Inflammatory macrophage (primary cell): ENCODE data around the gene SIK2.

Experiments
- DNase-seq, 2 donors: peaks; one replicate each; pipeline ENCODE4 v3.0.0-alpha.2; 2020 to 2022
- total RNA-seq, 18 experiments: gene quantifications; one replicate each; lab custom pipeline; 2026; ENCODE audit warnings: mixed read lengths in 6 of 18, inconsistent platforms in 2 of 18; lab: John Stamatoyannopoulos, UW

SIK2 gene
- 21.0 to 77.6 (median 46.8) reads per million in 18 experiments for total RNA-seq

DNA sequence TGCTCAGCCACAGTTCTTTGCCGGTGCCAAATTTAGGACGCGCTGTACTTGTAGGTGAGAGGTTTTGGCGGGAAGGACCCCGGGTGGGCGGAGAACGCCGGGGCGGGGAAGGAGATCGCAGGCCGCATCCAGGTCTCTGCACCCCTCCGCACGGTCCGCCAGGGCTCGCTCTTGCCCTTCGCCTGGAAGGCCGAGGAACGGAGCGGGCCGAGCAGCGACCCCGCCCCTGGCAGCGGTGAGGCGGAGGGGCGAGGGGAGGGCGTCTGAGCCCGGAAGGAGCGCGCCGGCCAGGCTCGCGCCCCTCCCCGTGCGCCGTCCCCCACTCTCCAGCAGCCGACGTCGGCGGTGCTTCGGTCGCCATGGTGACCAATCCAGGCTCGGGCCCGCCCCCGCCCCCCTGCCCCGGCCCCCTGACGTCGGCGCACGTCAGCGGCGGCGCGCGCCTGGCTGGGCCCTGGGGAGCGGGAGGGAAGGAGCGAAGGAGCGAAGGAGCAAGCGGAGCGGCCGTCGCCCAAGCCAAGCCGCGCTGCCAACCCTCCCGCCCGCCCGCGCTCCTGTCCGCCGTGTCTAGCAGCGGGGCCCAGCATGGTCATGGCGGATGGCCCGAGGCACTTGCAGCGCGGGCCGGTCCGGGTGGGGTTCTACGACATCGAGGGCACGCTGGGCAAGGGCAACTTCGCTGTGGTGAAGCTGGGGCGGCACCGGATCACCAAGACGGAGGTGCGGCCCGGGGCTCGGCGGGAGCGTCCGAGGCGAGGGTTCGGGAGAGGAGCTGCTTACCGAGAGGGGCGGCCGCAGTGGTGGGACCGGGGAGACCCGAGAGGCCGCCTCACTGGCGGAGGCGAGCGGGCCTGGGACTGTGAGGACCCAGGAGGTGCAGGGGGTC, at the start of gene SIK2:
Gene SIK2 (plus strand): TSS at position 471 of the 886 bp plus-strand sequence. CDS start 115 bp downstream, at position 586.
- DNase-seq: peak; percentile 80 to 83

DNA sequence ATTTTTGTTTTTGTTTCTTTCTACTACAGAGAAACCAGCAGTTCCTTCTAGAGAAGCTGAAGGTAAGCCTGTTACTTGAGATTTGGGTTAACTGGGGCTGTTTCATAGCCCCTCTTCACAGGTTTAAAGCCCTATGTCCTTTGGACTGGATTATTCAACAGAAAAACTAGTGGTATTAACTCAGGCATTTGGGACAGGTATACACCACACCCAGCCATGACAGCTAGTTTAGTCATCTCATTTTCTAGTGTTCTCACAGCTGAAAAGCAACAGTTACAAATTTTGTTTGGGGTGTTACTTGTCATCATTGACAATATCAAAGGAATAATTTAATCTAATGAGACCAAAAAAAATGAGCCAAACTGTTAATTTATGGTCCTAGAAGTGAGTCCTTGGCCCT, 47.7 kb upstream of the SIK2 start:
- no peak for DNase-seq

DNA sequence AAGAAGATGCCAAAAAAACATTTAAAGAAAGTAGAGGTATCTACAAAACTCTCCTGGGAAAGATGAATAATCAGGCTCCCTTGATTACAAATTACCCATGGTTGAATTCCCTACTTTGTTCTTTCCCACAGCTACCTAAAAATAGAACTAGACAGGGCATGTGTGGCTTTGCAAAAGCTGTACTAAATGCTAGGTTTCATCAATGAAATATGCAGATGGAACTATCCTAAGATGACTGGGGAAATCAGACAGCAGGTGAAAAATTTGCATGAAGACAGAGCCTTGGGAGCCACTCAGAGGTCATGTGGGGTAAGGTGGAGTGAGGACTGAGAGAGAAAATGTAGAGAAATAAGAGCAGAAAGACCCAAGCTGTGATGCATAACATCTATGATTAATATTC, 47.0 kb upstream of the SIK2 start:
- DNase-seq: no peak

DNA sequence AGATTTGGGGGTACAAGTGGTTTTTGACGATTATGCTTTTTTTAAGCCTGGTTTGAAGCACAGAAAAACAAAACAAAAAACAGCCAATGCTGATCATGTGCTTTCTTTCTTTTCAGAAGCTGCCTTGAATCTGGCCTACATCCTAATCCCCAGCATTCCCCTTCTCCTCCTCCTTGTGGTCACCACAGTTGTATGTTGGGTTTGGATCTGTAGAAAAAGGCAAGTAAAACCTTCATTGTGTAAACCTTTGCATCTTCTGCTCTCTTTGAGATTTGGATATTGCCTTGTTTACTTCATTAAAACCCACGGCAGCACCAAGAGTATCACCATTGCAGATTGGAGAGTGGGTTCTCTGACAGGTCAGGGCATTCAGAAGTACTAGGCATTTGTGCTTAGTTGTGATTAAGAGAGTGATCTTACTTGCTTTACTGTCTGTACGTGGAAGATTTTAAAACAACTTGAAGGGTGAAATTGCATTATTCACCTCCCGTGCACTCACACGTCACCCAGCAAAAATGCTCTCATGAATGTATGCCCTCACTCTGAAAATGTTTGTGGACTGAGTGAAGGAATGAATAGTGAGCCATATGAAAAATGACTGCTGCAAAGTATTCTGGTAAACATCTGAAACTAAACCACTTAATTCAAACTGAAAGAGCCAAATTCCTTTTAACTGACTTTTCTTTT, 44.7 kb upstream of the SIK2 start:
- DNase-seq: no peak

DNA sequence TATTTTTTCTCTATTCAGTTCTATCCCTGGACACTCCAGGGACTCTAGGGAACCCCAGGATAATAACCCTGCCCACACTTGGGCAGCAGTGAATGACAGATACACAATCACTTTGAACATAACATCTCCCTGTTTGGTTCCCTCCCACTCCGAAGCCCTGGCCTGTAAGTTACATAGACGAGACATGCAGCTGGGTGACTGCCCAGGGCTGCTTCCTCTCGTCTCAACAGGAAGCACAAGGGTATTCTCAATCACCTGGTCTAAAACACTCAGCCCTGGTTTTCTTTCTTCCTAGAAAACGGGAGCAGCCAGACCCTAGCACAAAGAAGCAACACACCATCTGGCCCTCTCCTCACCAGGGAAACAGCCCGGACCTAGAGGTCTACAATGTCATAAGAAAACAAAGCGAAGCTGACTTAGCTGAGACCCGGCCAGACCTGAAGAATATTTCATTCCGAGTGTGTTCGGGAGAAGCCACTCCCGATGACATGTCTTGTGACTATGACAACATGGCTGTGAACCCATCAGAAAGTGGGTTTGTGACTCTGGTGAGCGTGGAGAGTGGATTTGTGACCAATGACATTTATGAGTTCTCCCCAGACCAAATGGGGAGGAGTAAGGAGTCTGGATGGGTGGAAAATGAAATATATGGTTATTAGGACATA, 42.3 kb upstream of the SIK2 start:
- DNase-seq: no peak

DNA sequence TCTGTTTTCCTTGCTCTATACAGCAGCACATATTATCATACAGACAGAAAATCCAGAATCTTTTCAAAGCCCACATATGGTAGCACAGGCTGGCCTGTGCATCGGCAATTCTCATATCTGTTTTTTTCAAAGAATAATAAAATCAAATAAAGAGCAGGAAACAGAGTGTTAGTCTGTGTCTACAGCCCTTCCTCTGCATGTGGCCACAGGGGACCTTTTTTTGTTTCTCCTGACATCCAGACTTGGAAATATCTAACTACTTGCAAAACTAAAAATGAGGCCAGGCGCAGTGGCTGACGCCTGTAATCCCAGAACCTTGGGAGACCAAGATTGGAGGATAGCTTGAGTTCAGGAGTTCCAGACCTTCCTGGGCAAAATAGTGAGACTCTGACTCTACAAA, 41.4 kb upstream of the SIK2 start:
- no peak for DNase-seq

DNA sequence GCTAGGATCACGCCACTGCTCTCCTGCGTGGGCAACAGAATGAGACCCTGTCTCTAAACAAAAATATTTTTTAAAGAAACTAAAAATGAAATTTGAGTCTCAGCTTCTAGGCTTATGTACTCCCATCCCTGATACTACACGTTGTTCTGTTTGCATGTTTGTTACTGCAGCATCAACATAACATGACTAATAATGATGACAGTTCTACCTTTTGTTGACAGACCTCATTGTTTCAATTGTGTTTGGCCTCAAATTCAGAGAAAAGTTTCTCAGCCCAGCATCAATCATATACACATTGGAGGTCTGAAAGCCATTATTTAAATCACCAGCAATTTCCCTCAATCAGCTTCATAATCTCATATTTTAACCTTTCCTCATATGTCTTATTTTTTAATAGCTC, 40.9 kb upstream of the SIK2 start:
- no peak for DNase-seq

DNA sequence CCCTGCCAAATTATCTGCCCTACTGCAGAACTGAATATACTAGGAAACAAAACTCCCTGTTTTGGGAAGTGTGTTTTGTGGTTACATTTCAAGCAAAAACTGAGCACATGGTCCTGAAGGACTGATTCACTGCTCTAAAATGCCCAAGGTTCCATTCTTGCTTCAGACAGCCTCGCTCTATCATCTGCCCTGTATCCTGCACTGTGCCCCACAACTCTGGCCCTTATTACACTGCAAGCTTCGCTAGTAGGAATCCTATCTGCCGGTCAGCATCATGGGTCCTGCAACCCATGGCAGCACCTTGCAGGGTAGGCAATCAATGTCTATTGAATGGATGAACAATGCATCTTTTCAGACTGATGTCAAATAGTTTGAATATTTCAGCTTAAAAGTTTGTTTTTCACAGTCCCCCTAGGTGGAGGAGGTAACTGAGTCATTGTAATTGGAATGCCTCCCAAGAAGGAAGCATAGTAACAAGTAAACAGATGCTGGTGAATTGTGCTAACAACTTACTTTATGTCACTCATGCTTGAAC, 40.4 kb upstream of the SIK2 start:
- DNase-seq: peak in 1 of 2 donors; percentile 16

DNA sequence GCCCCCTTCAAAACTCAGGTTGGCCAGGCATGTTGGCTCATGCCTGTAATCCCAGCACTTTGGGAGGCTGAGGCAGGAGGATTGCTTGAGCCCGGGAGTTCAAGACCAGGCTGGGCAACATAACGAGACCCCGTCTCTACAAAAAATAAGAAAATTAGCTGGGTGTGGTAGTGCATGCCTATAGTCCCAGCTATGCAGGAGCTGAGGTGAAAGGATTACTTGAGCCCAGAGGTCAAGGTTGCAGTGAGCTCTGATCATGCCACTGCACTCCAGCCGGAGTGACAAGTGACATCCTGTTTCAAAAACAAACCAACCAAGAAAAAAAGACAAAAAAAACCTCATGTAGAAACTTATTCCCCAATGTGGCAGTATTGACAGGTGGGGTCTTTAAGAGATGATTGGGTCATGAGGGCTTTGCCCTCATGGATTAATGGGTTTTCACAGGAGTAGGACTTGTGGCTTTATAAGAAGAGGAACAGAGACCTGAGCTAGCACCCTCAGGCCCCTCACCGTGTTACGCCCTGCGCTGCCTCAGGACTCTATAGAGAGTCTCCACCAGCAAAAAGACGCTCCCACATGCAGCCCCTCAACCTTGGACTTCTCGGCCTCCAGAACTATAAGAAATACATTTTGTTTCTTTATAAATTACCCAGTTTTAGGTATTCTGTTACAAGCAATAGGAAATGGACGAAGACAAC, 39.4 kb upstream of the SIK2 start:
- DNase-seq: no peak

DNA sequence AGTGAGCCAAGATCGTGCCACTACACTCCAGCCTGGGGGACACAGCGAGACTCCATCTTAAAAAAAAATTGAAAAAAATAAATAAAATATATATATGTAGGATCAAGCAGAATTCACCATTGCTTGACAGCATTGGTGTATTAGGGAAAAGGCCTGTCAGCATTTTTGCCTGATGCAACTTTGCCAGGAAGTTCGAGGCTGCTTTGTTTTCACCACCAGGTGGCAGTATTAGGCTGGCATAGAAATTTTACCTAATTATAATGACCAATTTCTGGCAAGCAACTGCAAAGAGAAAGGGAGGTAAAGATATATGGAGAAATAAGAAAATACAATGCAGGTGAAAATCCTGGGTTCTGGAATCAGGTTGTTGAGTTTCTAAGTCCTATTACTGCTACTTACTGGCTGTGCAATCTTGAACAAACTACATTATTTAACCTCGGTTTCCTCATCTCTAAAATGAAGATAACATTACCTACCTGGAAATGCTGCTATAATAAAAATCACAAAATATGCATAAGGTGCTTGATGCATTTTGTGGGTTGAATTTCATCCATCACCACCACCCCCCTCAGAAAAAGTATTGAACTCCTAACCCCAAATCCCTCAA, 37.0 kb upstream of the SIK2 start:
- peak; percentile 86 for DNase-seq

DNA sequence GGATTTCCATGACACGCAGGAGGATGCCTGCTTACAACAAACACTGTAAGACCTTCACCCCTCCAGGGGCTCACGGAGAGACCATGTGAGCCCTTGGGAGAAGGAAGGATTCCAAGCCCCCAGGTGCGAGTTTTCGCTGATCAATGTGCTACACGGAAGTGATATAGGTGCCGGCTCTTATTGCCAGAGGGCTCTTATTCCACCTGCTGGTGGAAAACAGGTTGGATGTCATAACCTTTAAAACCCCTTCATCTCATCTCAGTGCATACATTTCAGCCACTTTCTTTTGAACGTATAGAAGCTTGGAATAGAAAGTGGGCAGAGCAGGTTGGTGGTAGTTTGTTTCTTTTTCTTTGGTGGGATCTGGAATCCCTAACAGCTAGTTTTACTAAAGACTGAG, 35.9 kb upstream of the SIK2 start:
- no peak for DNase-seq

DNA sequence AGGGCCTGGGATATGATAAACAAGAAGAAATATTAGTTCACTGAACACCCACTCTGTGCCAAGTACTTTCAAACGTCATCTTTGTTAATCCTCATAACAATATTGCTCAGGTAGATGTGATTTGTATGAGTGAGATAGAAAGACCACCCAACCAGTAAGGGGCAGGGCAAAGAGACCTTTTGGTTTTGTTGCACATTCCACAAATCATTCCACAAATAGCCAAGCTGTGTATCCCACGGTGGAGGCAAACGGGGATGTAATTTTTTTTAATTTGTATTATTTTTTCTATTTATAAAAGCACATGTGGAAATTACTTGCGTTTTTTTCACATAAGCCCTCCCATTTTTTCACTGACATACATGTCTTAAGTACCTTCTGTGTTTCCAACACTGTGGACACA, 32.8 kb upstream of the SIK2 start:
- DNase-seq: no peak

DNA sequence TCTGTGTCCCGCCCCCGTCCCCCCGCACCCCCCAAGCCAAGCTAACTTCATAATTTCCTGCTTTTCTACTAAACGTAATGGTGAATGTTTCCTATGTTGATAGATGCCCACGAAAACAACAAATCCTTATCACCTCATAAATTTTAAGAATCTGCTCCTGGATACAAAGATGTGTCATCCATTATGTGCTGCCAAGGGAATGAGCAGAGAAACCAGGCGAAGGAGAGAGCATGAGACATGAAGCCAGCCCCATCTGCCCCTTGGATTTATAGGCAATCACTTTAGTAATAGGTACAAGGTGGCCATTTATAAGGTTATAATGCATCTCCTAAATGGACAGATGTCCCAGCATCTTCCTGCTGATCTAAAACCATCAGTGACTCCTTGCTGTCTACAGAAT, 31.5 kb upstream of the SIK2 start:
- no peak for DNase-seq

DNA sequence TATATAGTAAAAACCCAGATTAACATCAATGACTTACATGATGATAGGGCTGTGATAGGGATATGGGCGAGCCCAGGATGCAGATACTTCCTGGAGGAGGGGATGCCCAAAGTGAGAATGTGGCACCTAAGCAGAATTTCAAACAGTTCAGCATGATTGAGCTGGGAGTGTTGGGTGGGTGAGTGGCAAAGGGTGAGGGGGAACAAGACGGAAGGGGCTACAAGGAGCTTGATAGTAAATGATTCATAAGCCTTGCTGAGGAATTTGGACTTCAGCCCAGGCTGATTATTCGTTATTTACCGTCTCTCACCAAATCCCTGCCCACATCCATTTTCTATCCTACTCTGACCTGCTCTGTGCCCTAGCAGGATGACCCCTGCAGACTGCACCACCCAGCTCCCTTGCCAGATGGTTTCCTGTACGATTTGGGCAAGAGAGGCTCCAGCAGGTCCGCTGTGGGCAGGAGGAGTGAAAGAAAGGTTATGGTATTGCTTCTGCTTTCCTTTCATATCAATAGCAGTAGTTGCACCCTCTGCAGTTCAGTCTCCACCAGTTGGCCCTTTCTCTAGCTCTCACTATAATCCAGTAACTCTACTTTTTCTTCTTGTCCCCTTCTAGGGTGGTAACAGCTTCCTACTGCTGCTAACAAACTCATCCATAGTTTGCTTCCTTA, 30.3 kb upstream of the SIK2 start:
- DNase-seq: no peak

DNA sequence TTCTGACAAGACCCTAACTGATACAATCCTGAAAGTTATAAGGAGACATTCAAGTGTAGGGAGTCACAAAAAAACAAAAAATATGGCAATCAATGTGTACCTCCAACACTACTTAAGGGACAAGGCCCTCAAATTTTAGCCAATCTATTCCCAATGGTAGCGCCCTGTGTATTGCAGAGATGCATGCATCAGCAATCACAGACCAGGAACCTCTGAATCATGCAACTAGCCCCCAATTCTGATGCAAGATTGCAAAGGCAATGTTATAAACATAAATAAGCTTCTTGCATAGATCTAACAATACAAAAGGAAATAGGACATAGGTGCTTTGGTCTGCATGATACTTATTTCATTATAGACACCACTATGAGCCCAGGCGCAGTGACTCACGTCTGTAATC, 29.7 kb upstream of the SIK2 start:
- no peak for DNase-seq

DNA sequence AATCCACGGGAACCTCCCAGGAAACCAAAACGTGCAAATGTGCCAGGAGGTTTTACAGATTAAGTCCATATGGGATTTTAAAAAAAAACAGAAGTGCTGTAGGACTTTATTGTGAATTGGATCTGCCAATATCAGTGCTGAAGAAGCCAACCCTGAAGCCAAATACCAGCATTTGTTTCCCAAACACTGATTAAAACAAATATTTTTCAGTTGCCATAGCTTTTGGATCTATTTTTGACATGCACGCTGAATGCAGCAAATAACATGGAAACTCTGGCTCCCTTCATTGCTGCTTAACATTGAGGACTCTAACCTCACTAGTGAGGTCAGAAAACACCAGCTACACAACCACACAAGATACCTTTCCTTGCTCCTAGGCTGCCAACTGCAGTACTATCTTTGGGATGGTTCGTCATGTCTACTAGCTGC, 28.4 kb upstream of the SIK2 start:
- no peak for DNase-seq

DNA sequence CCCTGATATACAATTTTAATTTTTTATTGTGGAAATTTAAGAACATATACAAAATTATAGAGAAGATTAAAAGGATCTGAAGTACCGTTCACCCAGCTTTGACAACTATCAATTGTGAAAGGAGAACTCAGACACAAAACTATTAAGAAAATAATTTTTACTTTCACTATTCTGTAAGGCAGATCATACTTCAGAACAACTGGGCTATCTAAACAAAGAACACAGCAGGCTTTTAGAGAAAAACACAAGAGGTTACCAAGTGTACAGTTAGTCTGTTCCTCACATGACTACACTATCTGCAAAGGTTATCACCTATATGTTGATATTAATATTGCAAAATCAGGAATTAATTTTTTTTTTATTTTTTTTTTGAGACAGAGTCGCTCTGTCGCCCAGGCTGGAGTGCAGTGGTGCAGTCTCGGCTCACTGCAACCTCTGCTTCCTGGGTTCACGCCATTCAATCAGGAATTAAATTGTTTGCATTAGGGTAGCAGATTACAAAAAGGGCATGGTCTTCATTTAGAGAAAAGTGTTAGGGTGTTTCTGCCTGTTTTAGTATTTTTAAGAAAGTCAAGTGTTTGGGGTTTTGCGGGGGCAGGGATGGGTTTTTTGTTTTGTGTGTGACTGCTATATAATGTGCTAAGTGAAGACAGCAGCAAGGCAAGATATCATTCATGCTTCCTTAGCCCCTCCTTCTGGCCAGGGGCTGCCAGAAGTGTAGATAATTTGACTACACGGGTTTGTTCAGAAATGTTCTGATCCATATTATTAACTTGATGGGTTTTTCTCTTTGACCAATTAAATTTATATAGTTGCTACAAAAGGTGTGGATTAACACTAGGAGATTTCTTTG, 27.6 kb upstream of the SIK2 start:
- no peak for DNase-seq

DNA sequence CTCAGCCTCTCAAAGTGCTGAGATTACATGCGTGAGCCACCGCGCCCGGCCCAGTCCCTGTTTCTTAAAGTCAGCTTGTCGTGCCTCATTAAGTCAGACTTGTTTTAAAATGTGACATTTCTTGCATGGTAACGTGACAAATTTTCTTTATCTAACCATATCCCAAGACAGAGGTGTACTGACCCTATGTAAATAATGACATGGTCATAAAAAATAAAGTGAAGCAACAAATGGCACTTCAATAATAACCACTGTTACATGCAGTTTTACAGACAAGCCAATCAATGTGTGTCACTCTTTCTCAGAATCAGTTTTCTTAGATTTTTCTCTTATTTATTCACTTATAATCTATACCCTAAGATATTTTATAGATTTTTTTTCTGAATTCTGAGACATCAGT, 26.5 kb upstream of the SIK2 start:
- no peak for DNase-seq

DNA sequence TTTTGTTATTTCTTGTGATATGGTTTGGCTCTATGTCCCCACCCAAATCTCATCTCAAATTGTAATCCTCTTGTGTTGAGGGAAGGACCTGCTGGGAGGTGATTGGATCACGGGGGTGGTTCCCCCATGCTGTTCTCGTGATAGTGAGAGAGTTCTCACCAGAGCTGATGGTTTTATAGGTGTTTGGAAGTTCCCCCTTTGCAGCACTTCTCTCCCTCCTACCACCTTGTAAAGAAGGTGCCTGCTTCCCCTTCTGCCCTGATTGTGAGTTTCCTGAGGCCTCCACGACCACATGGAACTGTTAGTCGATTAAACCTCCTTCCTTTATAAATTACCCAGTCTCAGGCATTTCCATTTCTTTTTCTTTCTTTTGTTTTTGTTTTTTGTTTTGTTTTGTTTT, 24.4 kb upstream of the SIK2 start:
- DNase-seq: no peak

DNA sequence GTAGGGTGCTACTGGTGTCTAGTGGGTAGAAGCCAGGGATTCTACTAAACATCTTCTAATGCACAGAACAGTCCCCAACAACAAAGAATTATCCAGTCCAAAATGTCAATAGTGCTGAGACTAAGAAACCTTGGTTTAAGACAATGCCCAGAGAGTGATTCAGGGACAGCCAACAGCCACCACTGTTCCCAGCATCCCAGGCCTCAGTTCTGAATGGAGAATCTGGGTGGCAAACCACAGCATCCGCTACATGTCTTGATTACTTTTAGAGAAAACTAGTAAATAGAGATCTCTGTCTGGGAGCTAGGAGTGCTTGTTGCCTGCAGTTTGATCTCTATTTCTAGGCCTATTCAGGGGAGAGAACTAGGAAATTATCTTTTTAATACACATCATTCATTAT, 20.9 kb upstream of the SIK2 start:
- no peak for DNase-seq

DNA sequence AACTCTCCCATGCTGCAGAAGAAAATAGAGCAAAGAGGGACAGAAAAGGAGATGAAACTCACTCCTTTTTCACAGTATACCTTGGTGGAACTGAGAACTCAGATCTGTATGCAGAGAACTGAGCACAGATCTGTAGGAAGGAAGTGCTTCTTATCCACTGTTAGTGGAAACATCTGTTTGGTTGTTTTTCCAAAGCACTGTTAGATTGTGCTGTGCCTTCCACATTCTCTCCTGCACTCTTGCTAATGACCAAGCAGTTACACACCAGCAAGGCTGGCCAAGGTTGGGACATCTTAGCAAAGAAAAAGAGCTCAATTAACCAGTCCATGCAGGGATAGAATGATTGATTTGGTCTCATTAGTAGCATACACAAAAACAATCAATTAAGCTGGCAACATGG, 20.1 kb upstream of the SIK2 start:
- DNase-seq: no peak
